ENCODE results near the gene OBSL1.

The OBSL1 gene

DNA sequence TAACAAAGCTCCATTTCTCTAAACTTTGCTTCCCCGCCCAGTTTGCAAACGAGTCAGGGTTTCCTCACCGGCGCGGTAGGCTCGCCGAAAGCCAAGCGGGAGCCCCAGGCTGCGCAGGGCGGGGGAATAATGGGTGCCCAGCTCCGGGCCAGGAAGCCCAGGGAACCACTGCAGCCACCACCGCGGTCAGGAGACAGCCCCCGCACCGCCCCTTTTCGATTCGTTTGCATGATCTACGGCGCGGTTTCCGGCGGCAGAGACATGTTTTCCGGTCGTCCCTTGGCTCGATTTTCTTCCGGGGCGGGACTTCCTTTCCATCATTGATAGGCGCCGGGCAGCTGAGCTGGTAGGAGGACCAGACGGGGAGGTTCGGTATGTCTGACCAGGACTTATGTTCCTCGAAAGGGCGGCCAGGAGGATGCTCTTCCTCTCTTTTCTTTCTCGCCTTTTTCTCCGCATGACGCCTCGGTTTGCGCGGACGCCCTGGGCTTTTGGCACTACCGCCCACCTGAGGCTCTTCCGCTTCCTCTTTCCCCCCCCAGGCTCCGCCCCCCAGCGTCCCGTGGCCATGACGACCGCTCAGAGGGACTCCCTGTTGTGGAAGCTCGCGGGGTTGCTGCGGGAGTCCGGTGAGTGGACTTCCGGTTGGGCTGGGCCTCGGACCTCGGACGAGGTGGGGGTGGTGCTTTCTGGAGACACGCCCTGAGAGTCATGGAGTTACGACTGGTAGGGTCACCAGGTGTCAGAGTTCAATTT, 26.4 kb upstream of the OBSL1 start, which contains the start of gene STK11IP:
Gene STK11IP, plus strand, starts transcription at position 306 of the 756 bp plus-strand sequence. Its CDS starts 263 bp downstream, at position 569.
- in situ Hi-C loops (cut with HindIII; ENCODE audit: low sequenced_read_pairs), result no loop called here

DNA sequence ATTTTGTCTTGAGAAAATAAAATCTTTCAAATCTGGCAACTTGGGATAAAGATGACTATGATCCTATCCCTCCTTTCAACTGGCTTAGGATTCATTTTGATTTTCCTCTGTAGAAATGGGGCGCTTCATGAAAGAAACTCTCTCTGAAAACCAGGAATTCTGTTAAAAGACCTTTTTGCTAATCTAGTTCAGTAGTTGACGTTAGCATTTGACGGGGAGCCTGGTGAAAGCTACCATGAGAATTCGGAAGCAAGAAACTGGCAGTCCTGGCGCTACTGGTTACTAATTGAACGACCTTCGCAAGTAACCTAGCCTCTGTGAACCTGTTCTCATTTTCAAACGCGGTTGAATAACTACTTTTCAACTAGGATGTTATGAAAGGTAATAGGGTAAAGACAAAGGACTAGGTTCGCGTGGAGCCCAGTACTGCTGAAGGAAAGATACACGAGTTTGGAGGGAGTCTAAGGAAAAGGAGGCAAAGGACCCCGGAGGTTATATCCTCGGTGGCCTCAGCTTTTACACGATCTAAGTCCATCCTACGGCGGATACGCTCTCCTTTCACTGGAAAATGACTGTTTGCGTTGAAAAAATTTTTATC, 25.7 kb upstream of the OBSL1 start:
- in situ Hi-C loops (cut with HindIII; ENCODE audit: low sequenced_read_pairs), result no loop called here

DNA sequence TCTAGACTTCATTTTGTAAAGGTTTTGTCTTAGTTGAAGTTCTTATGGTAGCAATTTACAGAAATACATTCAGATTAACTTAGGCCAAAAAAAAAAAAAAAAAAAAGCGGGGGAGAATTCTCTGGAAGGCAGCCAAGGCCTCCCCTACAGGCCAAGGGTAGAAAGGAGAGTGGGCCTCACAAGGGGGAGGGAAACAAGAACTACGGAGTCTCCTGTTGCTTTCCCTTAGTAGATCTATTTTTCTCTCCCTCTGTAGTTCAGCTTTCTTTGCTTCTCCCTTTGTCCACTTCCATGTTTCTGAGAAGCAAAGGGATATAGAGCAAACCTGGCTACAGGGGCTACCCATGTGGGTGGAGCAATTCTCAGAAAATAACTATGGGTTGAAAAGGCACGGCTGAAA, 23.9 kb upstream of the OBSL1 start:
- in situ Hi-C loops (cut with HindIII; ENCODE audit: low sequenced_read_pairs), result no loop called here

DNA sequence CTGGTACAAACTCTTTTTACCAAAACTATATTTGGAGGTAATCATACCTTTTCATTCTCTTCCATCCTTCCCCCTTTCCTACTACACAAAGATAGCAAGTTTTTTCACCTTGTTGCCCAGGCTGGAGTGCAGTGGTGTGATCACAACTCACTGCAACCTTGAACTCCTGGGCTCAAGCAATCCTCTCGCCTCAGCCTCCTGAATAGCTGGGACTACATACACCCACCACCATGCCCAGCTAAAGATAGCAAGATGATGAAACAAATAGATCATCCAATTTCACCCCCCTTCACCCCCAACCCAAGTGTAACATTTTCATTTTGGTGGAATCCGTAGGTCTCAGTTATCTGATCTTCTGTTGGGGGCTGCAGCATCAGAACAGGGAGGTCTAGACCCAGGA, 21.8 kb upstream of the OBSL1 start:
- in situ Hi-C loops (cut with HindIII; ENCODE audit: low sequenced_read_pairs), result no loop called here

DNA sequence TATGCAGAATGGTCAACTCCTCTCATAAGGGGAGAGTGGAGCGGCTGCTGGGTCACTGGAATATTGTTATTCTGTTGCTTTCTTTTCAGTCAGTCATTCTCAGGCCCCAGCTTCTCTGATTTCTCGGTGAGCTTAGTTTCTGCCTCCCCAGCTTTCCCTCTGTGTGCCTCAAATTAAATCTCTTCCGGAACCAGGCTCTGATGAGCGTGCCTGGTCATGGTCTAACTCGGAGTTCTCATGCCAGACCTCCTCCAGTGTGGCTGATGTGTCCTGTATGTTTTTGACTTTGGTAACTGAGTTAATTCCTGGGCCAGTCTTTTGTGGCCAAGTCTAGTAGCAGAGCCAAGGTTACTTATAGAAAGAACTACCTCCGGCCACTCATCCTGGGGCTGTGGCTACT, 21.4 kb upstream of the OBSL1 start:
- in situ Hi-C loops (cut with HindIII; ENCODE audit: low sequenced_read_pairs), result no loop called here

DNA sequence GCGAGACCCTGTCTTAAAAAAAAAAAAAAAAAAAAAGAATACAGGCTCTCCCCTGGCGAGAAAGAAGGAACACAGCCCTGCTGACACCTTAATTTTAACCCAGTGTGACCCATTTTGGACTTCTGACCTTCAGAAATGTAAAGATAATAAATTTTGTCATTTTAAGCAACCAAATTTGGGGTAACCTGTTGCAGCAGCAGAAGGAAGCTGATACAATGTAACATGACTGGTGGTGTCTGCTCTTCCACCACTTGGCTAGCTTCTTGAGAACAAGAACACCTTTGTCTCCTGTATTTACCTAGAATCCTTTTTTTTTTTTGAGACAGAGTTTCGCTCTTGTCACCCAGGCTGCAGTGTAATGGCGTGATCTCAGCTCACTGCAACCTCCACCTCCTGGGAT, 19.8 kb upstream of the OBSL1 start:
- in situ Hi-C loops (cut with HindIII; ENCODE audit: low sequenced_read_pairs), result no loop called here

DNA sequence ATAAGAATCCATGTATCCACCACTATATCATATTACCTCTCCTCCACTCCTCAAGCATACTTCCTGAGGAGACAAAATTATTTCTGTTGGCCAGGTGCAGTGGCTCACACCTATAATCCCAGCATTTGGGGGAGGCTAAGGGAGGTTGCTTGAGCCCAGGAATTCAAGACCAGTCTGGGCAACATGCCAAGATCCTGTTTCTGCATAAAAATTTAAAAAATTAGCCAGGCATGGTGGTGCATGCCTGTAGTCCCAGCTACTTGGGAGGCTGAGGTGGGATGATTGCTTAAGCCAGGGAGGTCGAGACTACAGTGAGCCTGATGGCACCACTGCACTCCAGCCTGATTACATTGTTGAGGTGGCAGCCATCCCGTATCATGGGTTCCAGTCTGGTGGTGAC, 10.0 kb upstream of the OBSL1 start:
- in situ Hi-C loops (cut with HindIII; ENCODE audit: low sequenced_read_pairs), result loop anchor here (10.0 kb wide), 1 partner anchor 93 kb away; no protein-coding TSS in a partner anchor

DNA sequence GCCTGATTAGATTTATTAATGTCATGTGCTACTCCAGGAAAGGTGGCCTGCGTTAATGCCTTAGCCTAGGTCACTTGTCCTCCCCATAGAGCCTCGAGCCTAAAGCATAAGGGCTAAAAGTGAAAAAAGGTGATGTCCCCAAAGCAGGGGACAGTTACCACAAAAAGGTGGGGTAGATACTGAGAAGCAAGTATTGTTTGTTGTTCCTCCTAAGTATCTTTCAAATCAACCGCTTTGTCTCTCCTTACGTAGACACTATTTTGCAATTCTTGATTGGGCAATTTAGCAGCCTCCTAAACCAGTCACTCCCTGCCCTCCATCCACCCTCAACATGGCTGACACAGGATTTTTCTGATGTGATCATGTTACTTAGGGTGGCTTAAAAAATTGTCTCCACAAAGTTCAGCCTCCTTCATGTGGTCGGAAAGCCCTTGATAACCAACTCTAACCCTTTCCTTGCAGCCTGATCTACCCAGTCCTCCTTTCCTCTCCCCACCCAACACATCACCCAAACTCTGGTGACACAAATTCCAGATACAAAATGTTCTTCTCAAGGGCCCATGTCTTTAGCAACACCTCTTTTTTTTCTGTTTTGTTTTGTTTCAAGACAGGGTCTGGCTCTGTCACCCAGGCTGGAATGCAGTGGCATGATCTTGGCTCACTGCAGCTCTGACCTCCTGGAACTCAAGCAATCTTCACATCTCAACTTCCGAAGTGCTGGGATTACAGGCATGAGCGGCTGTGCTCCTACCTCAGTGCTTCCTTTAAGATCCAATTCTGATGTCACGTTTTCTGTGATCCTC, 7.7 kb upstream of the OBSL1 start:
- in situ Hi-C loops (cut with HindIII; ENCODE audit: low sequenced_read_pairs), result no loop called here

DNA sequence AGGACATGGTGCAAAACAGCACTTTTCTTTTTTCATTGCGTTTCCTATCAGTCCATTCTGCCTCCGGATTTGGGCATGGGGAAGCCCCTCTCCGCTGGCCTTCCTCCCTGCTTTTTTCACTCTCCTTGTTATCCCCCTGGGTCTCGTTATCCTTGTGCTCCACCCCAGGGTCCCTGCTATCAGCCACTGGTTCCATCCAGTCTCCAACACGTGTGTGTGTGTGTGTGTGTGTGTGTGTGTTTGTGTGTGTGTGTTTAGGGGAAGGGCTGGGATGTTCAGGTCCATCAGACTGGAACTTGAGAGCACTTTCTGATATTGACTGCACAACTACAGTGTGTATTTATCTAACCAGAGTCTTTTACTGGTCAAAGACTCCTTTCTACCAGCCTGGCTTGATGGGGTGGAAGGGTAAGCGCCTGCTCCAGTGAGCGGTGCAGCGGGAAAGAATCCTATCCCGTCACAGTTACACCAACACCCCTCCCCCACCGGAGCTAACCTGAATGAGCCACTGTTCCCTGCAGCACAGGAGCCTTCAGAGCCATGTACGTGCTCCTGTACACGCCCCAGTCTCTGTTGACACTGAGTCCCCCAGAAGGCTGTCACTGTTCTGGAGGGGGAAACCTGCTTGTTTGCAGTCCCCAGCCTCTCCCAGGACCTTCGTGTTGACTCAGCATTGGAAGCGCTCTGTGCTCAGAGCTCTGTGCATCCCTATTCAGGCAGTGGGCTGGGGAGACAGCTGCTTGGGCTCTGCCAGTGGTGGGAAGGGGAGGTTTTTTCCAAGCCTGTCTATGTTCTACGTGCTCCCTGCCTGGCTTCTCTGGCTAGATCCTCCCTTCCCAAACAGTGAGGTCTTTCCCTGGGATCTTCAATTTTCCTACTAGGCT, 5.4 kb upstream of the OBSL1 start:
- in situ Hi-C loops (cut with HindIII; ENCODE audit: low sequenced_read_pairs), result no loop called here

DNA sequence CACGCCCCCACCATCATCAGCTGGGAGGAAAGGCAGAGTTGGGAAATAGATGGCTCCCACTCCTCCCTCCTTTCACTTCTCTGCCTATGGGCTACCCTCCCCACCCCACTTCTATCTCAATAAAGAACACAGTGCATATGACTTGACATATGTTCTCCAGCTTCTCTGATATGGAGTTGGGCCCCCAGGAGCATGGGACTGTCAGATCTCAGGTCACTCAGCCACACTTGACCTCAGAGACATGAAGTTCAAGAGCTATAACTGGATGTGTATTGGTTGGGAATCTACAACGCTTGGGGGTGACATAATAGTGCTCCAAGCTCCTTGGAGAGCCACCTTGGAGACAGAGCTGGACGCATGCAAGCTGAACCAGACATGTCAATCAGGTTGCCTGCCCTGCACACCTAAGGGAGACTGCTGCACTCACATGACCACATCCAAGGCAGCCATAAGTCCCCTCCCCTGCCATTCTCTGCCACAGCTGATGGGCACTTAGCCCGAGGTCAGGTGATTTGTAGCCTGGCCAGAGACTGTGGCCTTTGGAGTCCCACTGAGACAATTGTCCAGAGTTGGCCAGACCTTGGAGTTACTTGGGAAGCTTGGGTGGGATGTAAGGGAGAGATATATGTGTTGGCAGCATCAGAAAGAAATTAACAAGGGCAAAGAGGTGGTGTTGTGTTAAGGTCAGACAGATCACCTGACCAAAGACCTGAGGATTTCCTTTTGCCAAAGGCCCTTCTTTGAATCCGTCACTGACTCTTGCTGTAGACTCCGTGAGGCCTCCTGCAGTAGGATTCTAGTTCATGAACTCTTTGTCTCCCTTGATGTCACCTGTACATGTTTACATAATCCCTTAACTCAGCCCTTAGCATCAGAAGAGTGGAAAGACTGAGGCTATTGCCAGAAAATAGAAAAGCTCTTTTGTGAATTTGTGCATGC, 4.5 kb upstream of the OBSL1 start:
- in situ Hi-C loops (cut with HindIII; ENCODE audit: low sequenced_read_pairs), result no loop called here

DNA sequence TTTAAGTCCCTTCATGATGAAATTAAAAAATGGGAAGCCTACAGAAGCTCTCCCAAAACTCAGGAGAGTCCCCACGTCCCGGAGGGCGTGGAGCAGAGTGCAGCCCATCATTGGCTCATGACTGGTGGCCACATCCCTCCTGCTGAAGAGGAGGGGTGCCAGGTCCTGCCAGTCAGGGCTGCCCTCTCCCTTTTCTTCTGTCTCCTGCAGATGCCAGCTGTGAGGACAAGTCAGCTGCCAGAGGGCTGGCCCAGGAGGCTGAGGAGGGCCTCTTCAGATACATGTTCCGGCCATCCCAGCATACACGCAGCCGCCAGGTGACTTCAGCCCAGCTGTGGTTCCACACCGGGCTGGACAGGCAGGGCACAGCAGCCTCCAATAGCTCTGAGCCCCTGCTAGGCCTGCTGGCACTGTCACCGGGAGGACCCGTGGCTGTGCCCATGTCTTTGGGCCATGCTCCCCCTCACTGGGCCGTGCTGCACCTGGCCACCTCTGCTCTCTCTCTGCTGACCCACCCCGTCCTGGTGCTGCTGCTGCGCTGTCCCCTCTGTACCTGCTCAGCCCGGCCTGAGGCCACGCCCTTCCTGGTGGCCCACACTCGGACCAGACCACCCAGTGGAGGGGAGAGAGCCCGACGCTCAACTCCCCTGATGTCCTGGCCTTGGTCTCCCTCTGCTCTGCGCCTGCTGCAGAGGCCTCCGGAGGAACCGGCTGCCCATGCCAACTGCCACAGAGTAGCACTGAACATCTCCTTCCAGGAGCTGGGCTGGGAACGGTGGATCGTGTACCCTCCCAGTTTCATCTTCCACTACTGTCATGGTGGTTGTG, 3.4 kb upstream of the OBSL1 start:
- in situ Hi-C loops (cut with HindIII; ENCODE audit: low sequenced_read_pairs), result no loop called here

DNA sequence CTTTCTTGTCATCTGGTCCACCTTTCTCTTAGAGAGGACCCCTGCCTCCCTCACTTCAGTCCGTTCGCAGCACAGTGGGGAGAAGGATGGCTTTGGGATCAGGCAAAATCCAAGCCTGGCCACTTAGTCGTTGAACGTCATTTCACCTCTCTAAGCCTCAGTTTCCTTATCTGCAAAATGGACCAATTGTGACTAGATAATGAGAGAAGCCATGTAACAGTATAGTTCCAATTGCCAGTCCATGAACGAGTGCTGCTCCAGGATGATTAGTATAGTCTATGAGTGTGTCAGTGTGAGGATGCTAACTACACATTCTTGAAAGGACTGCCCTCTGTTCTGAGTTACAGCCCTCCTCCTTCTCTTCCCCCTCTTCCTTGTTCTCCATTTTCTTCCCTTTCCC, 1.8 kb upstream of the OBSL1 start:
- in situ Hi-C loops (cut with HindIII; ENCODE audit: low sequenced_read_pairs), result no loop called here

DNA sequence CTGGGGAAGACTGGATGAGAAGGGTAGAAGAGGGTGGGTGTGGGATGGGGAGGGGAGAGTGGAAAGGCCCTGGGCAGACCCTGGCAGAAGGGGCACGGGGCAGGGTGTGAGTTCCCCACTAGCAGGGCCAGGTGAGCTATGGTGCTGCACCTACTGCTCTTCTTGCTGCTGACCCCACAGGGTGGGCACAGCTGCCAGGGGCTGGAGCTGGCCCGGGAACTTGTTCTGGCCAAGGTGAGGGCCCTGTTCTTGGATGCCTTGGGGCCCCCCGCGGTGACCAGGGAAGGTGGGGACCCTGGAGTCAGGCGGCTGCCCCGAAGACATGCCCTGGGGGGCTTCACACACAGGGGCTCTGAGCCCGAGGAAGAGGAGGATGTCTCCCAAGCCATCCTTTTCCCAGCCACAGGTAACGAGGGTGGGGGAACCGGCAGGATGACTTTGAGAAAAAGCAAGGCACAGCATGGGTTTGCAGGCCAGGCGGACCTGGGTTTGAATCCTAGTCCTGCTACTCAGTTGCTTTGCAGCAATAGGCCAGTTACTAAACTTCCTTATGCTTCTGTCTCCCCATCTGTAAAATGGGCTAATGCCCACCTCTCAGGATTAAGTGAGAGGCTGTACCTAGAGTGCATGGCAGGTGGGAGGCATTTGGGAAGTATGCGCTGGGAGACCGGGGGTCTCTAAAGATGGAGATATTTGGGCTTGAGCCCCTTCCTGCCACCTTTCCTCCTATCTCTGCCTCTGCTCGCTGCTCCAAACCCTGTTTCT, 1.1 kb upstream of the OBSL1 start, which contains the start of gene INHA:
Gene INHA, plus strand, starts transcription at position 74 of the 765 bp plus-strand sequence. Its CDS starts 65 bp downstream, at position 139.
- in situ Hi-C loops (cut with HindIII; ENCODE audit: low sequenced_read_pairs), result no loop called here

DNA sequence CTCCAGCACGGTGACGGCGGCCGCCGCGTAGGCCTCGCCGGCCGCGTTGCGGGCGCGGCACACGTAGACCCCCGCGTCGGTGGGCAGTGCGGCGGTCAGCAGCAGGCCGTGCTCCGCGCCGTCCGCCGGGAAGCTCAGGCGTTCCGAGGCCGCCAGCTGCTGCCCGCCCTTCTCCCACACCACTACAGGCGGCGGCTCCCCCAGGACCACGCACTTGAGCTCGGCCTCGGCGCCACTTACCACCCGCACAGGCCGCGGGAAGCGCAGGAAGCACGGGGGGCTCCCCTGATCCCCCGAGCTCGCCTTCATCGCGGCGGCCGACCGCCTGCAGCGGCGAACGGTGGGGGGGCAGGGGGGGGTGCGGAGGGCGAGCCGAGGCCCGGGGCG, 422 bp downstream of the OBSL1 start:
- in situ Hi-C loops (cut with HindIII; ENCODE audit: low sequenced_read_pairs), result no loop called here

DNA sequence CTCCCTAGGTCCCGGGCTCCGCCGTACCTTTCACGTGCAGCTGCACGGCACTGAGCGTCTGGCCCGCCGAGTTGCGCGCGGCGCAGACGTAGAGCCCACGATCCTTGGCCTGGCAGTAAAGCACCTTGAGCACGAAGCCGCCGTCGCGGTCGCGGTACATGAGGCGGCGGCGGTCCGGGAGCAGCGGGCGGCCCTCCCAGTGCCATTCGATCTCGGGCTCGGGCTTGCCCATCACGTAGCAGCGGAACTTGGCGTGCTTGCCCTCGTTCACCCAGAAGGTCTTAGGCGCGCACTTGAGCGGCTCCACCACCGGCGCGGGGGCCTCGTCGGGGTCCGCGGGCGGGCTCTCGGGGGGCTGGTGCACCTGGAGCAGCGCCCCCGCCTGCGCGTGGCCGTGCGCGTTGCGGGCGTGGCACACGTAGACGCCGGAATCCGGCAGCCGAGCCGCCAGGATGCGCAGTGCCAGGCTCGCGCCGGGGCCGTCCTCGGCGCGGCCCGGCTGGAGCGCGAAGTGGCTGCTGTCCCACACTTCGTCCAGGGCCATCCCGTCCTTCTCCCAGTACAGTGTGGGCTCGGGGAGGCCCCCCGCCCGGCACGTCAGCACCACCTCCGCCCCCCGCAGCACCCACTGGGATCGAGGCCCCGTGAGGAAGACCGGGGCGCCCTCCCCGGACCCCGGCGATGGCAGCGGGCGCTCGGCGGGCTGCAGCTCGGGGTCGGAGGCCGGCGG, 980 bp downstream of the OBSL1 start:
- in situ Hi-C loops (cut with HindIII; ENCODE audit: low sequenced_read_pairs), result no loop called here

DNA sequence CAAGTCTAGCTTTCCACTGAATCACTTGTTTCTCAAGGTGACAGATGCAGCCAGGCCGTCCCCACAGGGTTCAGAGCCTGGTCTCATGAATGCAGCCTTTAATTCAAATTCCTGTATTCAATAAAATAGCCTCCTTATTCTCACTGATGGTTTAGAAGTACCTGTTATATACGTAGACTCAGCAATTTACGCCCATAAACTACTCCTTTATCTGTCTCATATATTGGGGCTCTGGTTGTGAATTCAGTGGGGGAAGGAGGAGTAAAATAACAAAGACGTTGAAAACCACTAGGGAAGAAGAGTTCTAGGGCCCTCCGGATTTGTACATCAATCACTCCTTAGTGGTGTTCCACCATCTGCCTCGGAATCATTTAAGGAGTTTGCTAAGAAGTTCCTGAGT, 1.7 kb downstream of the OBSL1 start:
- in situ Hi-C loops (cut with HindIII; ENCODE audit: low sequenced_read_pairs), result no loop called here

DNA sequence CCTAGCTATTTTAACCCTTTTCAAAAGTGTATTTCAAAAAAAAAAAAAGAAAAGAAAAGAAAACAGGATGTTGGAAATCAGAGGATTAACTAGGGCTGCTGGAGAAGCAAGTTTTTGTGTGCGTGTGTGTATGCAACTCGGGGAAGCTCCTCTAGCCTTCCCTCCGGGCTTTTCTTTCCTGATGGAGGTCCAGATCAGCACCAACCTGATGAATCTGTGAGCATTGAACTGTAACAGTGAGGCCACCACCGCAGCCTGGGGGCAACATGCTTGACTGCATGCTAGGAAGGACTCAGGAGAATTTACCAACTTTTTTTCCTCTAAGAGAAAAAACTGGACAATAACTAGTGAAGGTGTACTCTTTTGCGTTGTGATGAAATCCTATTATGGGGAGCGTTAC, 2.3 kb downstream of the OBSL1 start:
- in situ Hi-C loops (cut with HindIII; ENCODE audit: low sequenced_read_pairs), result no loop called here

Measured in DLD1 (cell line).